Hematopoietic multipotent progenitor cell treated with erythropoietin and hydrocortisone succinate and interleukin-3 and kit ligand, for 4 days (in vitro differentiated cells): ENCODE results near the gene IFI44L.

Experiments used
- DNase-seq: peaks from one replicate; pipeline ENCODE4 v3.0.0-alpha.2; 2015

Gene IFI44L

GRCh38 chr1:78691995-78692747 is 71.9 kb downstream of the IFI44L start:
- no peak for DNase-seq
